ENCODE results near the gene HBS1L.
"Not testable (repeated sequence)": the region's sequence is repeated elsewhere in the genome, so short reads cannot be mapped to it uniquely, and the experiment has no call there.

The HBS1L gene

DNA sequence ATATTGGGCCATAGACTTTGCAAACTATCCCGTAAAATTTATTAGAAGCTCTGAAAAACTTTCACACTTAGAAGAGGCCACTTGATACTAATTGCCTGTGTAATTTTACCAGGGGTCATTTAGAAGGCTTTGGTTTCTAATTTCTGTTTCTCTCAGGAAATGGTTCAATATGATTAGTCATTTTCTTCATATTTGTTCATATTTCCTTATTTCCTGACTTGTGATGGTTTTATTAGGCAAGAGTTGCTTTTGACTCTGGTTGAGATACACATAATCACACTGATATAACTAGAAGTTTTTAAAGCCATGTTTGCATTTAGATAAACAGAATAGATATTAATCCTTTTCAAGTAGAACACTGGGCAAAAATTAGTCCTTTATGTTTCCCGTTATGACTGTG is 11.8 kb upstream of the HBS1L start:
- H3K4me1 ChIP-seq, result no peaks in the 10 kb centered on the region
- DNase-seq, result no peak
- H3K27ac ChIP-seq, result no peak overlapping the region
- no peaks in the 10 kb centered on the region for H3K9me3 ChIP-seq
- H3K36me3 ChIP-seq, result no peaks in the 10 kb centered on the region
- H3K4me3 ChIP-seq, result no peak overlapping the region
- intact Hi-C loops (cut with DNase I; ENCODE audit: low total_unique reads), result no loop called here
- H3K27me3 ChIP-seq, result no peaks in the 10 kb centered on the region
- TF ChIP-seq, protein P1, sequence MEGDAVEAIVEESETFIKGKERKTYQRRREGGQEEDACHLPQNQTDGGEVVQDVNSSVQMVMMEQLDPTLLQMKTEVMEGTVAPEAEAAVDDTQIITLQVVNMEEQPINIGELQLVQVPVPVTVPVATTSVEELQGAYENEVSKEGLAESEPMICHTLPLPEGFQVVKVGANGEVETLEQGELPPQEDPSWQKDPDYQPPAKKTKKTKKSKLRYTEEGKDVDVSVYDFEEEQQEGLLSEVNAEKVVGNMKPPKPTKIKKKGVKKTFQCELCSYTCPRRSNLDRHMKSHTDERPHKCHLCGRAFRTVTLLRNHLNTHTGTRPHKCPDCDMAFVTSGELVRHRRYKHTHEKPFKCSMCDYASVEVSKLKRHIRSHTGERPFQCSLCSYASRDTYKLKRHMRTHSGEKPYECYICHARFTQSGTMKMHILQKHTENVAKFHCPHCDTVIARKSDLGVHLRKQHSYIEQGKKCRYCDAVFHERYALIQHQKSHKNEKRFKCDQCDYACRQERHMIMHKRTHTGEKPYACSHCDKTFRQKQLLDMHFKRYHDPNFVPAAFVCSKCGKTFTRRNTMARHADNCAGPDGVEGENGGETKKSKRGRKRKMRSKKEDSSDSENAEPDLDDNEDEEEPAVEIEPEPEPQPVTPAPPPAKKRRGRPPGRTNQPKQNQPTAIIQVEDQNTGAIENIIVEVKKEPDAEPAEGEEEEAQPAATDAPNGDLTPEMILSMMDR (IDR thresholded peaks at IDR 0.05), result no peak

GRCh38 chr6:135064586-135064985 is 10.0 kb upstream of the HBS1L start:
- Histone ChIP-seq H3K4me3 (no peak overlapping the region), H3K9me3 (no peaks in the 10 kb centered on the region), H3K27me3 (no peaks in the 10 kb centered on the region), H3K27ac (no peak overlapping the region), H3K36me3 (no peaks in the 10 kb centered on the region), H3K4me1 (no peaks in the 10 kb centered on the region)
- TF ChIP-seq, protein P1 (IDR thresholded peaks at IDR 0.05), result no peak
- intact Hi-C loops (cut with DNase I; ENCODE audit: low total_unique reads), result no loop called here
- no peak for DNase-seq

GRCh38 chr6:135063926-135064325 is 9.3 kb upstream of the HBS1L start:
- no peak overlapping the region for H3K27ac ChIP-seq
- no peak for DNase-seq
- H3K9me3 ChIP-seq, result no peaks in the 10 kb centered on the region
- no peaks in the 10 kb centered on the region for H3K4me1 ChIP-seq
- H3K27me3 ChIP-seq, result no peaks in the 10 kb centered on the region
- H3K36me3 ChIP-seq, result no peaks in the 10 kb centered on the region
- TF ChIP-seq, protein P1 (IDR thresholded peaks at IDR 0.05), result no peak
- intact Hi-C loops (cut with DNase I; ENCODE audit: low total_unique reads), result no loop called here
- no peak overlapping the region for H3K4me3 ChIP-seq

GRCh38 chr6:135062735-135063134 is 8.1 kb upstream of the HBS1L start:
- no peaks in the 10 kb centered on the region for H3K36me3 ChIP-seq
- no peak for DNase-seq
- intact Hi-C loops (cut with DNase I; ENCODE audit: low total_unique reads), result no loop called here
- no peaks in the 10 kb centered on the region for H3K27me3 ChIP-seq
- no peaks in the 10 kb centered on the region for H3K4me1 ChIP-seq
- TF ChIP-seq, protein P1 (IDR thresholded peaks at IDR 0.05), result no peak
- no peak overlapping the region for H3K27ac ChIP-seq
- no peak overlapping the region for H3K4me3 ChIP-seq
- H3K9me3 ChIP-seq, result no peaks in the 10 kb centered on the region

- intact Hi-C loops (cut with DNase I; ENCODE audit: low total_unique reads), result no loop called here
- TF ChIP-seq, protein P1 (IDR thresholded peaks at IDR 0.05), result no peak
- H3K4me3 ChIP-seq, result no peak overlapping the region
- no peak for DNase-seq
- no peaks in the 10 kb centered on the region for H3K27me3 ChIP-seq
- H3K4me1 ChIP-seq, result peaks cover 0 to 5% (median 0%) of the 10 kb centered on the region in 4 donors
- no peaks in the 10 kb centered on the region for H3K36me3 ChIP-seq
- no peak overlapping the region for H3K27ac ChIP-seq
- H3K9me3 ChIP-seq, result no peaks in the 10 kb centered on the region
Observed at GRCh38 chr6:135060076-135060475, 5.5 kb upstream of the HBS1L start.

- H3K27me3 ChIP-seq; intact Hi-C loops (cut with DNase I; ENCODE audit: low total_unique reads); H3K27ac ChIP-seq; H3K4me3 ChIP-seq; DNase-seq; H3K9me3 ChIP-seq; H3K36me3 ChIP-seq: not testable (repeated sequence)
- H3K4me1 ChIP-seq, result peaks cover 0 to 13% (median 8%) of the 10 kb centered on the region in 4 donors
Observed at GRCh38 chr6:135058299-135058698, 3.7 kb upstream of the HBS1L start.
